Measurements from ENCODE around the gene PLA2G15. TPM values are rescaled to one million over a fixed set of nuclear protein-coding genes. Genes with fewer than 3 reads are reported as not detected.

The PLA2G15 gene
- total and polyA plus RNA-seq, 2 of the 13 experiments (the other 11 are each of a cell fraction or from before 2014, with no cell fraction given) = 14.4 to 23.7 TPM

DNA sequence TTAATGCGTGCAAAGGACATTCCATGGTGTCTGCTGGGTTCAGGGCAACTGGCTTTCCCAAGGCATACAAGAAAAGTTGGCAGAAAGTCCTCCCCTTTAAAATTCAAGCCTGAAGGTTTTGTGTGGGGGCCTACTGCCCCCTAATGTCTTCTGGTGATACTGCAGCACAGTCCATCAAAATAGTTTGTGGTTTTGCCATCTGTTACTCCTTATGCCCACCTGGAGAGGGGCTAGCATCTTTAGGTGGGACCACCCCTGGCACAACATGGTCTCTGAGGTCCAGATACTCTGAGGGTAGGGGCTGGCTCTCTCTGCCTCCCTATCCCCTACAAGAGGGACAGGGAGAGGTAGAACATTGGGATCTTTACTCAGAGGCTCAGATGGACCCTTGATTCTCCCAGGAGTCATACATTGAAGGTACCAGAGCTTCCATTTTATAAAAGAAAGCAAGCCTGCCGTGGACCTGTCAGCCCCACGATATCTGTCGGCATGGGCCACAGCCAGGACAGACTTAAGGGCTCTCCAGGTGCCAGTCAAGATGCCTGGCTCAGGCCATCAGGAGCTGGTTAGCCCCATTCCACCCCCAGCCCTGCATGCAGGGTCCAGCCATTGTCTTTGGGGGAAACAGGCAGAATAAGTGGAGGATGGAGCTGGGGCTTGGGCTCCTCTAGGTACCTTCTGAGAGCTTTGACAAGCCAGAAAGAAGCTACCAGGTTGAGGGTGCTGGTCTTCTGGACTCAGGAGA is 15.6 kb upstream of the PLA2G15 start (continued):
- TF ChIP-seq, protein P1, sequence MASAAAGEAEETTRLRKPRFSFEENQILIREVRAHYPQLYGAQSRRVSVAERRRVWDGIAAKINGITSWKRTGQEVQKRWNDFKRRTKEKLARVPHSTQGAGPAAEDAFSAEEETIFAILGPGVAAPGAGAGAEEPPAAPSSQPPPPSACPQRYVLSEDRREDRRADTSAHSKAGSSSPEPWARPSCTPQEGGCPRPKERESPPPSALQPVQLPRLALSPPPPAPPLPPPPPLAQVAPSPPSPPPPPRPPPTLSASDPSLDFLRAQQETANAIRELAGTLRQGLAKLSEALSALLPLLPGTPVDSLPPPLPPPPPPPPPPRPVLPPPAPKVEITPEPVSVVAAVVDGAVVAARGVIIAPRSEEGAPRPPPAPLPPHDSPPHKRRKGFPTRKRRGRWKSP (CRISPR knock-in tag; IDR thresholded peaks at IDR 0.05) = no peak
- TF ChIP-seq, protein P2, sequence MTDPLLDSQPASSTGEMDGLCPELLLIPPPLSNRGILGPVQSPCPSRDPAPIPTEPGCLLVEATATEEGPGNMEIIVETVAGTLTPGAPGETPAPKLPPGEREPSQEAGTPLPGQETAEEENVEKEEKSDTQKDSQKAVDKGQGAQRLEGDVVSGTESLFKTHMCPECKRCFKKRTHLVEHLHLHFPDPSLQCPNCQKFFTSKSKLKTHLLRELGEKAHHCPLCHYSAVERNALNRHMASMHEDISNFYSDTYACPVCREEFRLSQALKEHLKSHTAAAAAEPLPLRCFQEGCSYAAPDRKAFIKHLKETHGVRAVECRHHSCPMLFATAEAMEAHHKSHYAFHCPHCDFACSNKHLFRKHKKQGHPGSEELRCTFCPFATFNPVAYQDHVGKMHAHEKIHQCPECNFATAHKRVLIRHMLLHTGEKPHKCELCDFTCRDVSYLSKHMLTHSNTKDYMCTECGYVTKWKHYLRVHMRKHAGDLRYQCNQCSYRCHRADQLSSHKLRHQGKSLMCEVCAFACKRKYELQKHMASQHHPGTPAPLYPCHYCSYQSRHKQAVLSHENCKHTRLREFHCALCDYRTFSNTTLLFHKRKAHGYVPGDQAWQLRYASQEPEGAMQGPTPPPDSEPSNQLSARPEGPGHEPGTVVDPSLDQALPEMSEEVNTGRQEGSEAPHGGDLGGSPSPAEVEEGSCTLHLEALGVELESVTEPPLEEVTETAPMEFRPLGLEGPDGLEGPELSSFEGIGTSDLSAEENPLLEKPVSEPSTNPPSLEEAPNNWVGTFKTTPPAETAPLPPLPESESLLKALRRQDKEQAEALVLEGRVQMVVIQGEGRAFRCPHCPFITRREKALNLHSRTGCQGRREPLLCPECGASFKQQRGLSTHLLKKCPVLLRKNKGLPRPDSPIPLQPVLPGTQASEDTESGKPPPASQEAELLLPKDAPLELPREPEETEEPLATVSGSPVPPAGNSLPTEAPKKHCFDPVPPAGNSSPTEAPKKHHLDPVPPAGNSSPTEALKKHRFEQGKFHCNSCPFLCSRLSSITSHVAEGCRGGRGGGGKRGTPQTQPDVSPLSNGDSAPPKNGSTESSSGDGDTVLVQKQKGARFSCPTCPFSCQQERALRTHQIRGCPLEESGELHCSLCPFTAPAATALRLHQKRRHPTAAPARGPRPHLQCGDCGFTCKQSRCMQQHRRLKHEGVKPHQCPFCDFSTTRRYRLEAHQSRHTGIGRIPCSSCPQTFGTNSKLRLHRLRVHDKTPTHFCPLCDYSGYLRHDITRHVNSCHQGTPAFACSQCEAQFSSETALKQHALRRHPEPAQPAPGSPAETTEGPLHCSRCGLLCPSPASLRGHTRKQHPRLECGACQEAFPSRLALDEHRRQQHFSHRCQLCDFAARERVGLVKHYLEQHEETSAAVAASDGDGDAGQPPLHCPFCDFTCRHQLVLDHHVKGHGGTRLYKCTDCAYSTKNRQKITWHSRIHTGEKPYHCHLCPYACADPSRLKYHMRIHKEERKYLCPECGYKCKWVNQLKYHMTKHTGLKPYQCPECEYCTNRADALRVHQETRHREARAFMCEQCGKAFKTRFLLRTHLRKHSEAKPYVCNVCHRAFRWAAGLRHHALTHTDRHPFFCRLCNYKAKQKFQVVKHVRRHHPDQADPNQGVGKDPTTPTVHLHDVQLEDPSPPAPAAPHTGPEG (CRISPR knock-in tag; IDR thresholded peaks at IDR 0.05) = no peak
- TF ChIP-seq DR1 (CRISPR knock-in tag; IDR thresholded peaks at IDR 0.05) = no peak
- no peak for TF ChIP-seq ZNF350 (CRISPR knock-in tag; IDR thresholded peaks at IDR 0.05; ENCODE audit: borderline replicate concordance, low read depth)
- TF ChIP-seq XRCC5 (optimal IDR thresholded peaks at IDR 0.05; ENCODE audit: low read length) = peak; percentile 45
- TF ChIP-seq, protein P3, sequence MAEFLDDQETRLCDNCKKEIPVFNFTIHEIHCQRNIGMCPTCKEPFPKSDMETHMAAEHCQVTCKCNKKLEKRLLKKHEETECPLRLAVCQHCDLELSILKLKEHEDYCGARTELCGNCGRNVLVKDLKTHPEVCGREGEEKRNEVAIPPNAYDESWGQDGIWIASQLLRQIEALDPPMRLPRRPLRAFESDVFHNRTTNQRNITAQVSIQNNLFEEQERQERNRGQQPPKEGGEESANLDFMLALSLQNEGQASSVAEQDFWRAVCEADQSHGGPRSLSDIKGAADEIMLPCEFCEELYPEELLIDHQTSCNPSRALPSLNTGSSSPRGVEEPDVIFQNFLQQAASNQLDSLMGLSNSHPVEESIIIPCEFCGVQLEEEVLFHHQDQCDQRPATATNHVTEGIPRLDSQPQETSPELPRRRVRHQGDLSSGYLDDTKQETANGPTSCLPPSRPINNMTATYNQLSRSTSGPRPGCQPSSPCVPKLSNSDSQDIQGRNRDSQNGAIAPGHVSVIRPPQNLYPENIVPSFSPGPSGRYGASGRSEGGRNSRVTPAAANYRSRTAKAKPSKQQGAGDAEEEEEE (CRISPR knock-in tag; IDR thresholded peaks at IDR 0.05; ENCODE audit: borderline replicate concordance) = no peak
- TF ChIP-seq PPARG (CRISPR knock-in tag; conservative IDR thresholded peaks at IDR 0.05) = 0 out of 2 replicates have a peak, but pooled peaks have one; percentile 40
- peak; percentile 82 for TF ChIP-seq STAG1 (CRISPR knock-in tag; IDR thresholded peaks at IDR 0.05)
- TF ChIP-seq BRD4 (CRISPR knock-in tag; IDR thresholded peaks at IDR 0.05) = 0 out of 2 replicates have a peak, but pooled peaks have one; percentile 14
- TF ChIP-seq, protein P4, sequence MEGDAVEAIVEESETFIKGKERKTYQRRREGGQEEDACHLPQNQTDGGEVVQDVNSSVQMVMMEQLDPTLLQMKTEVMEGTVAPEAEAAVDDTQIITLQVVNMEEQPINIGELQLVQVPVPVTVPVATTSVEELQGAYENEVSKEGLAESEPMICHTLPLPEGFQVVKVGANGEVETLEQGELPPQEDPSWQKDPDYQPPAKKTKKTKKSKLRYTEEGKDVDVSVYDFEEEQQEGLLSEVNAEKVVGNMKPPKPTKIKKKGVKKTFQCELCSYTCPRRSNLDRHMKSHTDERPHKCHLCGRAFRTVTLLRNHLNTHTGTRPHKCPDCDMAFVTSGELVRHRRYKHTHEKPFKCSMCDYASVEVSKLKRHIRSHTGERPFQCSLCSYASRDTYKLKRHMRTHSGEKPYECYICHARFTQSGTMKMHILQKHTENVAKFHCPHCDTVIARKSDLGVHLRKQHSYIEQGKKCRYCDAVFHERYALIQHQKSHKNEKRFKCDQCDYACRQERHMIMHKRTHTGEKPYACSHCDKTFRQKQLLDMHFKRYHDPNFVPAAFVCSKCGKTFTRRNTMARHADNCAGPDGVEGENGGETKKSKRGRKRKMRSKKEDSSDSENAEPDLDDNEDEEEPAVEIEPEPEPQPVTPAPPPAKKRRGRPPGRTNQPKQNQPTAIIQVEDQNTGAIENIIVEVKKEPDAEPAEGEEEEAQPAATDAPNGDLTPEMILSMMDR (CRISPR knock-in tag; IDR thresholded peaks at IDR 0.05) = peak; percentile 80

Data from HepG2 (cell line).